GM23338 (cell line): Measurements from ENCODE around the gene PRKAR1B. TPM values are rescaled to one million over a fixed set of nuclear protein-coding genes. Genes with fewer than 3 reads are reported as not detected.

Experiments
- ATAC-seq: fragments of 200-7000 bp; cut with Tn5 transposase; 3 replicates; pipeline ENCODE4 v1.9.1; 2020
- DNase-seq: peaks from one replicate; pipeline ENCODE4 v3.0.0-alpha.2; 2015; ENCODE audit warnings: low spot score
- H2AFZ ChIP-seq: fragments of 200-600 bp; sonication (generic); 2 replicates; pipeline ENCODE4 v1.8.0; 2016; ENCODE audit warnings: antibody characterized with exemption, mild to moderate bottlenecking, moderate library complexity
- H3F3A ChIP-seq: fragments of 200-600 bp; sonication (generic); replicated peaks from 2 replicates; pipeline ENCODE4 v1.8.0; 2017; ENCODE audit warnings: antibody characterized with exemption, mixed run types, low read depth
- H3K27ac ChIP-seq: fragments of 200-600 bp; sonication (generic); 2 replicates; pipeline ENCODE4 v1.6.1; 2016; ENCODE audit warnings: low read depth
- H3K27me3 ChIP-seq: fragments of 200-600 bp; sonication (generic); 2 replicates; pipeline ENCODE4 v1.8.0; 2016; ENCODE audit warnings: mild to moderate bottlenecking, mixed run types, moderate library complexity; ENCODE audit not compliant: insufficient read depth
- H3K36me3 ChIP-seq: fragments of 200-600 bp; sonication (generic); 2 replicates; pipeline ENCODE4 v1.8.0; 2016; ENCODE audit warnings: mild to moderate bottlenecking; ENCODE audit not compliant: insufficient read depth
- H3K4me1 ChIP-seq: fragments of 200-600 bp; sonication (generic); 2 replicates; pipeline ENCODE4 v1.8.0; 2016; ENCODE audit warnings: mild to moderate bottlenecking, moderate library complexity; ENCODE audit not compliant: insufficient read depth
- H3K4me2 ChIP-seq: fragments of 200-600 bp; sonication (generic); 2 replicates; pipeline ENCODE4 v1.7.1; 2017; ENCODE audit warnings: mixed run types
- H3K4me3 ChIP-seq: fragments of 200-600 bp; sonication (generic); 2 replicates; pipeline ENCODE4 v1.6.1; 2016; ENCODE audit warnings: mixed run types
- H3K79me2 ChIP-seq: fragments of 200-600 bp; sonication (generic); replicated peaks from 2 replicates; pipeline ENCODE4 v1.8.0; 2017; ENCODE audit warnings: mild to moderate bottlenecking; ENCODE audit not compliant: insufficient read depth
- H3K9me2 ChIP-seq: fragments of 200-600 bp; sonication (generic); 2 replicates; pipeline ENCODE4 v1.8.0; 2017; ENCODE audit not compliant: insufficient read depth
- H4K20me1 ChIP-seq: fragments of 200-600 bp; sonication (generic); replicated peaks from 2 replicates; pipeline ENCODE4 v1.8.0; 2017; ENCODE audit warnings: mild to moderate bottlenecking; ENCODE audit not compliant: insufficient read depth
- H3K27ac Mint-ChIP-seq: 2 replicates; pipeline ENCODE4 v1.8.0; 2020; ENCODE audit warnings: inconsistent platforms, mild to moderate bottlenecking, moderate library complexity, mixed read lengths
- H3K27me3 Mint-ChIP-seq: 3 replicates; pipeline ENCODE4 v1.8.0; 2022; ENCODE audit warnings: low read depth, mild to moderate bottlenecking, moderate library complexity, mixed read lengths, inconsistent platforms; ENCODE audit not compliant: insufficient read depth, poor library complexity
- H3K36me3 Mint-ChIP-seq: 3 replicates; pipeline ENCODE4 v1.8.0; 2021; ENCODE audit warnings: low read depth, mild to moderate bottlenecking, inconsistent platforms, moderate library complexity, mixed read lengths
- H3K4me1 Mint-ChIP-seq: 3 replicates; pipeline ENCODE4 v1.8.0; 2020; ENCODE audit warnings: mild to moderate bottlenecking, inconsistent platforms, mixed read lengths
- H3K4me3 Mint-ChIP-seq: 3 replicates; pipeline ENCODE4 v1.8.0; 2021; ENCODE audit warnings: moderate library complexity, mild to moderate bottlenecking, inconsistent platforms, mixed read lengths
- H3K9me3 Mint-ChIP-seq: 3 replicates; pipeline ENCODE4 v1.8.0; 2020; ENCODE audit warnings: moderate library complexity, mild to moderate bottlenecking, inconsistent platforms, mixed read lengths
- CREB1 ChIP-seq: fragments of 250-450 bp; sonication (Bioruptor Pico); IDR thresholded peaks from 2 replicates; pipeline ENCODE4 v1.5.0; 2020; ENCODE audit warnings: low read depth, mild to moderate bottlenecking, moderate library complexity
- CTCF ChIP-seq, 2 experiments: fragments of 200-600 bp in 1 of 2; sonication (generic) in 1 of 2; conservative IDR thresholded peaks; 2 replicates each; pipeline versions ENCODE4 v1.5.1 to v1.6.1; 2016 to 2017; ENCODE audit warnings: antibody characterized with exemption in 2 of 2, low read depth in 2 of 2, mild to moderate bottlenecking in 2 of 2, moderate library complexity in 1 of 2
- EZH2 ChIP-seq: fragments of 200-600 bp; sonication (generic); IDR thresholded peaks from one replicate; pipeline ENCODE4 v1.8.0; 2017; ENCODE audit warnings: antibody characterized with exemption, mild to moderate bottlenecking, low read depth; ENCODE audit not compliant: unreplicated experiment
- EZH2phosphoT487 ChIP-seq: fragments of 200-600 bp; sonication (generic); IDR thresholded peaks from one replicate; pipeline ENCODE4 v1.8.1; 2018; ENCODE audit warnings: antibody characterized with exemption; ENCODE audit not compliant: unreplicated experiment
- JUNB ChIP-seq: IDR thresholded peaks from one replicate; pipeline ENCODE4 v1.6.1; 2016; ENCODE audit warnings: antibody characterized with exemption; ENCODE audit not compliant: unreplicated experiment
- NANOG ChIP-seq: IDR thresholded peaks from 2 replicates; pipeline ENCODE4 v1.6.1; 2016; ENCODE audit warnings: antibody characterized with exemption, borderline replicate concordance
- POLR2AphosphoS5 ChIP-seq: IDR thresholded peaks from 2 replicates; pipeline ENCODE4 v1.6.1; 2016; ENCODE audit warnings: antibody characterized with exemption, low read depth
- STAT1 ChIP-seq: IDR thresholded peaks from one replicate; pipeline ENCODE4 v1.6.1; 2016; ENCODE audit warnings: antibody characterized with exemption; ENCODE audit not compliant: unreplicated experiment
- ZNF114 ChIP-seq: fragments of 250-450 bp; sonication (Bioruptor Pico); IDR thresholded peaks from 2 replicates; pipeline ENCODE4 v1.5.0; 2020; ENCODE audit warnings: mild to moderate bottlenecking, moderate library complexity
- ZNF331 ChIP-seq: fragments of 250-450 bp; sonication (Bioruptor Pico); IDR thresholded peaks from 2 replicates; pipeline ENCODE4 v1.5.0; 2020; ENCODE audit warnings: low read depth, mild to moderate bottlenecking, moderate library complexity
- ZNF462 ChIP-seq: fragments of 250-450 bp; sonication (Bioruptor Pico); IDR thresholded peaks from 2 replicates; pipeline ENCODE4 v1.5.0; 2020; ENCODE audit warnings: mild to moderate bottlenecking, moderate library complexity
- polyA plus RNA-seq: library from polyadenylated mRNA; unstranded; fragments of >200 nt; fragmentation: Nextera tagmentation; extraction: Ambion mirVana; gene quantifications from 2 replicates; pipeline ENCODE4 v1.2.1, GENCODE V29; 2016
- total RNA-seq: library from RNA; depleted of rRNA; stranded (reverse); fragments of >200 nt; shearing (Covaris generic); gene quantifications from 2 replicates; pipeline ENCODE4 v1.2.3, GENCODE V29; 2014
- TF ChIP-seq, protein P1 (sequence below): IDR thresholded peaks from 2 replicates; pipeline ENCODE4 v1.6.1; 2016; ENCODE audit warnings: antibody characterized with exemption
- TF ChIP-seq, protein P2 (sequence below): IDR thresholded peaks from one replicate; pipeline ENCODE4 v1.6.1; 2018; ENCODE audit warnings: antibody characterized with exemption; ENCODE audit not compliant: unreplicated experiment

Gene PRKAR1B
- total and polyA plus RNA-seq, 2 experiments from 2014 or later, result 35.7 to 36.7 TPM

DNA sequence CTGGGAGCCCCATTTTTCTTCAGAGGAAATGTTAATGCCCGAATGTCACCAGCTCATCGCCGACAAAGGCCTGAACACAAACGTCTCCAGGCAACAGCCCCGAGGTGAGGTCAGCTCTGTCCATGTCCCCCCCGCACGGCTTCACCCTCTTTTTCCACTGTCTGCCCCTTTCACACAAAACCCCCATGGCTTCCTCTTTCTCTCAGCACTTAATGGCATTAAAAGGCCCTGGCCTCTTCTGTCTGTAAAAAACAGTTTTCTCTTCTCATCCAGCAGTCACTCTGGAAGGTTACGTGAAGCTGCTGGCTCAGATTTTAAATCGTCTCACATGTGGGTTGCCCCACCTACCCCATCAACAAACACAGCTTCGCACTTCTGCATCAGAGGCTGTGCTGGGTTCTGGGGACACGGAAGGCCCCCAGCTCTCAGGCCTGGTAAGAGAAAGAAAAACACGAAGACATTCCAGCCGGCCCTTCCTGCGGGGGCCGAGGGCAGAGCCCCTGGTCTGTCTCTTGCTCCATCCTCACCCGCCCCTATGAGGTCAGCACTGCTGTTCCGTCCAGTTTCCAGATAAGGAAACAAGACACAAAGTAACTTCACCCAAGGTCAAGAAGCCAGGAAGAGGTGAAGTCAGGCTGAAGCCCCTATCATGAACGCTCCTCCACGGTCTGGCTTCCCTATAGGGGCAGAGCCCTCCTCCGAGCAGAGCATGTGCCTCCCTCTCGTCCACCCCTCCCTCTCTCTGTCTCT, 116.4 kb downstream of the PRKAR1B start:
- TF ChIP-seq, protein P1, sequence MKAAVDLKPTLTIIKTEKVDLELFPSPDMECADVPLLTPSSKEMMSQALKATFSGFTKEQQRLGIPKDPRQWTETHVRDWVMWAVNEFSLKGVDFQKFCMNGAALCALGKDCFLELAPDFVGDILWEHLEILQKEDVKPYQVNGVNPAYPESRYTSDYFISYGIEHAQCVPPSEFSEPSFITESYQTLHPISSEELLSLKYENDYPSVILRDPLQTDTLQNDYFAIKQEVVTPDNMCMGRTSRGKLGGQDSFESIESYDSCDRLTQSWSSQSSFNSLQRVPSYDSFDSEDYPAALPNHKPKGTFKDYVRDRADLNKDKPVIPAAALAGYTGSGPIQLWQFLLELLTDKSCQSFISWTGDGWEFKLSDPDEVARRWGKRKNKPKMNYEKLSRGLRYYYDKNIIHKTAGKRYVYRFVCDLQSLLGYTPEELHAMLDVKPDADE, result no peak
- no peak for TF ChIP-seq EZH2phosphoT487
- no peak for TF ChIP-seq CREB1 (CRISPR knock-in tag)
- TF ChIP-seq STAT1, result no peak
- TF ChIP-seq, protein P2, sequence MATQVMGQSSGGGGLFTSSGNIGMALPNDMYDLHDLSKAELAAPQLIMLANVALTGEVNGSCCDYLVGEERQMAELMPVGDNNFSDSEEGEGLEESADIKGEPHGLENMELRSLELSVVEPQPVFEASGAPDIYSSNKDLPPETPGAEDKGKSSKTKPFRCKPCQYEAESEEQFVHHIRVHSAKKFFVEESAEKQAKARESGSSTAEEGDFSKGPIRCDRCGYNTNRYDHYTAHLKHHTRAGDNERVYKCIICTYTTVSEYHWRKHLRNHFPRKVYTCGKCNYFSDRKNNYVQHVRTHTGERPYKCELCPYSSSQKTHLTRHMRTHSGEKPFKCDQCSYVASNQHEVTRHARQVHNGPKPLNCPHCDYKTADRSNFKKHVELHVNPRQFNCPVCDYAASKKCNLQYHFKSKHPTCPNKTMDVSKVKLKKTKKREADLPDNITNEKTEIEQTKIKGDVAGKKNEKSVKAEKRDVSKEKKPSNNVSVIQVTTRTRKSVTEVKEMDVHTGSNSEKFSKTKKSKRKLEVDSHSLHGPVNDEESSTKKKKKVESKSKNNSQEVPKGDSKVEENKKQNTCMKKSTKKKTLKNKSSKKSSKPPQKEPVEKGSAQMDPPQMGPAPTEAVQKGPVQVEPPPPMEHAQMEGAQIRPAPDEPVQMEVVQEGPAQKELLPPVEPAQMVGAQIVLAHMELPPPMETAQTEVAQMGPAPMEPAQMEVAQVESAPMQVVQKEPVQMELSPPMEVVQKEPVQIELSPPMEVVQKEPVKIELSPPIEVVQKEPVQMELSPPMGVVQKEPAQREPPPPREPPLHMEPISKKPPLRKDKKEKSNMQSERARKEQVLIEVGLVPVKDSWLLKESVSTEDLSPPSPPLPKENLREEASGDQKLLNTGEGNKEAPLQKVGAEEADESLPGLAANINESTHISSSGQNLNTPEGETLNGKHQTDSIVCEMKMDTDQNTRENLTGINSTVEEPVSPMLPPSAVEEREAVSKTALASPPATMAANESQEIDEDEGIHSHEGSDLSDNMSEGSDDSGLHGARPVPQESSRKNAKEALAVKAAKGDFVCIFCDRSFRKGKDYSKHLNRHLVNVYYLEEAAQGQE, result no peak
- no peak for TF ChIP-seq JUNB
- TF ChIP-seq CTCF (conservative IDR thresholded peaks at IDR 0.05; ENCODE audit: low read depth in 2 of 2), result no peak
- TF ChIP-seq EZH2, result no peak
- TF ChIP-seq POLR2AphosphoS5, result no peak
- TF ChIP-seq ZNF331, result no peak
- TF ChIP-seq NANOG, result no peak
- no peak for TF ChIP-seq ZNF462 (CRISPR knock-in tag)
- no peak for TF ChIP-seq ZNF114
- no peak for DNase-seq
- Mint-ChIP-seq H3K27me3 (peaks cover 10% of the 10 kb centered on the region), H3K36me3 (no peaks in the 10 kb centered on the region), H3K4me3 (no peak overlapping the region), H3K4me1 (peaks cover 10% of the 10 kb centered on the region), H3K27ac (peak overlapping the region; percentile 57), H3K9me3 (no peaks in the 10 kb centered on the region)
- H3K9me2 ChIP-seq, result peaks cover 6% of the 10 kb centered on the region; the same call in 1 of the 2 replicates
- 0 out of 2 replicates have a peak, but pooled peaks cover 9% of the 10 kb centered on the region for H4K20me1 ChIP-seq
- H3K4me2 ChIP-seq, result no peak overlapping the region
- H3K79me2 ChIP-seq, result peaks cover 10% of the 10 kb centered on the region; the same call in 1 of the 2 replicates
- no peak overlapping the region for H3K4me3 ChIP-seq
- H3K36me3 ChIP-seq, result no peaks in the 10 kb centered on the region
- no peaks in the 10 kb centered on the region for H3K27me3 ChIP-seq
- ATAC-seq, result no peak
- H3F3A ChIP-seq, result no peaks in the 10 kb centered on the region
- no peaks in the 10 kb centered on the region for H3K4me1 ChIP-seq
- no peak overlapping the region for H2AFZ ChIP-seq
- H3K27ac ChIP-seq, result peak overlapping the region; percentile 59; the same call in 1 of the 2 replicates
